ENCODE measurements around the gene TMEM92.

DNA sequence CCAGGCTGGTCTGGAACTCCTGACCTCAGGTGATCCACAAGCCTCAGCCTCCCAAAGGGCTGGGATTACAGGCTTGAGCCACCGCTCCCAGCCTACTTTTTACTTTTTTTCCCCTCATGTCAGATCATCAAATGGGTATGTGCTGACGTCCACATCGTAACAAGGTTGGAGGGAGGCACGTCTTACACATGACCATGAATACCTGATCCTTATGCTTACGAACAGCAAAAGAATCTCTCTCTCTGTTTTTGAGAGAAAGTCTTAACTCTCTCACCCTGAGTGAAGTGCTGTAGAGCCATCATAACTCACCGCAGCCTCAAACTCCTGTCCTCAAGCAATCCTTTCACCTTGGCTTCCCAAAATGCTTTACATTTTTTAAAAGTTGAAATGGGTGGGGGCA lies 29.5 kb upstream of the TMEM92 start:
- TF ChIP-seq, protein P1, sequence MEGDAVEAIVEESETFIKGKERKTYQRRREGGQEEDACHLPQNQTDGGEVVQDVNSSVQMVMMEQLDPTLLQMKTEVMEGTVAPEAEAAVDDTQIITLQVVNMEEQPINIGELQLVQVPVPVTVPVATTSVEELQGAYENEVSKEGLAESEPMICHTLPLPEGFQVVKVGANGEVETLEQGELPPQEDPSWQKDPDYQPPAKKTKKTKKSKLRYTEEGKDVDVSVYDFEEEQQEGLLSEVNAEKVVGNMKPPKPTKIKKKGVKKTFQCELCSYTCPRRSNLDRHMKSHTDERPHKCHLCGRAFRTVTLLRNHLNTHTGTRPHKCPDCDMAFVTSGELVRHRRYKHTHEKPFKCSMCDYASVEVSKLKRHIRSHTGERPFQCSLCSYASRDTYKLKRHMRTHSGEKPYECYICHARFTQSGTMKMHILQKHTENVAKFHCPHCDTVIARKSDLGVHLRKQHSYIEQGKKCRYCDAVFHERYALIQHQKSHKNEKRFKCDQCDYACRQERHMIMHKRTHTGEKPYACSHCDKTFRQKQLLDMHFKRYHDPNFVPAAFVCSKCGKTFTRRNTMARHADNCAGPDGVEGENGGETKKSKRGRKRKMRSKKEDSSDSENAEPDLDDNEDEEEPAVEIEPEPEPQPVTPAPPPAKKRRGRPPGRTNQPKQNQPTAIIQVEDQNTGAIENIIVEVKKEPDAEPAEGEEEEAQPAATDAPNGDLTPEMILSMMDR (IDR thresholded peaks at IDR 0.05), result no peak
- TF ChIP-seq POLR2A (IDR thresholded peaks at IDR 0.05) (no peak), POLR2AphosphoS5 (IDR thresholded peaks at IDR 0.05) (no peak)

All from breast epithelium (tissue), 3 donors.